ENCODE results near the gene LACC1.
A peak's percentile ranks its signal among the peaks of the same experiment; 100 is the strongest.

Gene LACC1

GRCh38 chr13:43884222-43884621 is 4.5 kb downstream of the LACC1 start:
- FAIRE-seq = no peak

- FAIRE-seq = peak; percentile 54
These were observed 14.7 kb downstream of the LACC1 start for GRCh38 chr13:43894438-43894837.

- peak; percentile 96 for FAIRE-seq
These were observed 16.2 kb downstream of the LACC1 start for GRCh38 chr13:43895940-43896339.

- FAIRE-seq = peak; percentile 94
These were observed 25.8 kb downstream of the LACC1 start for GRCh38 chr13:43905435-43906031.

- FAIRE-seq = peak; percentile 92
These were observed 28.7 kb downstream of the LACC1 start for GRCh38 chr13:43908156-43909126.

- no peak for FAIRE-seq
These were observed 31.2 kb downstream of the LACC1 start for GRCh38 chr13:43910856-43911255.

GRCh38 chr13:43911278-43911677 is 31.6 kb downstream of the LACC1 start:
- no peak for FAIRE-seq

- FAIRE-seq = no peak
These were observed 32.2 kb downstream of the LACC1 start for GRCh38 chr13:43911871-43912270.

GRCh38 chr13:43915451-43915850 is 35.7 kb downstream of the LACC1 start:
- FAIRE-seq = no peak

GRCh38 chr13:43916828-43917227 is 37.1 kb downstream of the LACC1 start:
- FAIRE-seq = no peak

GRCh38 chr13:43918636-43919035 is 38.9 kb downstream of the LACC1 start:
- FAIRE-seq = no peak

- FAIRE-seq = no peak
These were observed 41.4 kb downstream of the LACC1 start for GRCh38 chr13:43920965-43921674.

GRCh38 chr13:43924549-43925245 is 45.0 kb downstream of the LACC1 start:
- FAIRE-seq = no peak

- FAIRE-seq = no peak
These were observed 50.2 kb downstream of the LACC1 start for GRCh38 chr13:43929947-43930346.

- FAIRE-seq = no peak
These were observed 53.7 kb downstream of the LACC1 start for GRCh38 chr13:43933378-43933777.

GRCh38 chr13:43934273-43934672 is 54.6 kb downstream of the LACC1 start:
- FAIRE-seq = no peak

- no peak for FAIRE-seq
These were observed 56.2 kb downstream of the LACC1 start for GRCh38 chr13:43935878-43936277.

- FAIRE-seq = no peak
These were observed 56.9 kb downstream of the LACC1 start for GRCh38 chr13:43936647-43937046.

GRCh38 chr13:43937839-43938238 is 58.1 kb downstream of the LACC1 start:
- FAIRE-seq = no peak

- FAIRE-seq = no peak
These were observed 58.7 kb downstream of the LACC1 start for GRCh38 chr13:43938449-43938848.

GRCh38 chr13:43939086-43939485 is 59.4 kb downstream of the LACC1 start:
- FAIRE-seq = no peak

- no peak for FAIRE-seq
These were observed 62.6 kb downstream of the LACC1 start for GRCh38 chr13:43942286-43942685.
